Tibial nerve (tissue), 4 donors: ENCODE measurements around the gene CLPX.

Source experiments
- EP300 ChIP-seq, 2 donors: sonication (generic); formaldehyde crosslinking; IDR thresholded peaks; one replicate each; pipeline ENCODE4 v1.6.1; 2017; ENCODE audit warnings: antibody characterized with exemption in 2 of 2, mild to moderate bottlenecking in 1 of 2
- POLR2A ChIP-seq, 2 donors: fragments of 450-650 bp; IDR thresholded peaks; one replicate each; pipeline ENCODE4 v1.6.1; 2017; ENCODE audit warnings: antibody characterized with exemption in 2 of 2, mild to moderate bottlenecking in 2 of 2, moderate library complexity in 2 of 2
- TF ChIP-seq, protein P1 (sequence below), 5 experiments: fragments of 200-600 bp in 3 of 5; fragments of 450-650 bp in 2 of 5; sonication (generic) in 3 of 5; IDR thresholded peaks; one replicate each; pipeline ENCODE4 v1.5.1; 2016 to 2019; ENCODE audit warnings: antibody characterized with exemption in 5 of 5, mild to moderate bottlenecking in 3 of 5, moderate library complexity in 2 of 5

DNA sequence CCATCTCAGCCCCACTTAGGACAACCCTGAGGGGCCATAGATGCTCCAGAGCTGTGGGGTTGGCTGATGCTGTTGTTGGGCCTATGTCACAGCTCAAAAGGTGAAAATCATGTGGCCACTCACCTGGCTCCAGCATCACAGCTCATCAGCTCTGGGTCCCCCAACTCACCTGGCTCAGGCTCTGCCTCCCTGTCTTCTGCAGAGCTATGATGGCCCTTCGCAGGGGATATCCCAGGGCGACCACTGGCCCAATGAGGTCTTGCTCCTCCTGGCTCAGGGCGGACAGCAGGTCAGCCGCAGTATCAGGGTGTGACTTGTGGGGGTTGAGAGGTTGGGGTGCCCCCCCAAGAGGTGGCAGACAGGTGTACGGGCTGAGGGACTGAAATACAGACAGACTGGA is 85.8 kb downstream of the CLPX start:
- TF ChIP-seq, protein P1, sequence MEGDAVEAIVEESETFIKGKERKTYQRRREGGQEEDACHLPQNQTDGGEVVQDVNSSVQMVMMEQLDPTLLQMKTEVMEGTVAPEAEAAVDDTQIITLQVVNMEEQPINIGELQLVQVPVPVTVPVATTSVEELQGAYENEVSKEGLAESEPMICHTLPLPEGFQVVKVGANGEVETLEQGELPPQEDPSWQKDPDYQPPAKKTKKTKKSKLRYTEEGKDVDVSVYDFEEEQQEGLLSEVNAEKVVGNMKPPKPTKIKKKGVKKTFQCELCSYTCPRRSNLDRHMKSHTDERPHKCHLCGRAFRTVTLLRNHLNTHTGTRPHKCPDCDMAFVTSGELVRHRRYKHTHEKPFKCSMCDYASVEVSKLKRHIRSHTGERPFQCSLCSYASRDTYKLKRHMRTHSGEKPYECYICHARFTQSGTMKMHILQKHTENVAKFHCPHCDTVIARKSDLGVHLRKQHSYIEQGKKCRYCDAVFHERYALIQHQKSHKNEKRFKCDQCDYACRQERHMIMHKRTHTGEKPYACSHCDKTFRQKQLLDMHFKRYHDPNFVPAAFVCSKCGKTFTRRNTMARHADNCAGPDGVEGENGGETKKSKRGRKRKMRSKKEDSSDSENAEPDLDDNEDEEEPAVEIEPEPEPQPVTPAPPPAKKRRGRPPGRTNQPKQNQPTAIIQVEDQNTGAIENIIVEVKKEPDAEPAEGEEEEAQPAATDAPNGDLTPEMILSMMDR (IDR thresholded peaks at IDR 0.05): no peak
- TF ChIP-seq EP300 (IDR thresholded peaks at IDR 0.05) (no peak), POLR2A (IDR thresholded peaks at IDR 0.05) (no peak)
